Kidney (tissue), 14 donors: ENCODE results near the gene FERMT3. TPM values are rescaled to one million over a fixed set of nuclear protein-coding genes. Genes with fewer than 3 reads are reported as not detected.

ENCODE experiments used
- DNase-seq, 5 donors: peaks; one replicate each; pipeline ENCODE4 v3.0.0-alpha.2; 2013 to 2020
- FAIRE-seq: peaks from 2 replicates; lab custom pipeline; 2012; peaks lifted over from hg19 to GRCh38; lab: Jason Lieb, UNC
- H3K27ac ChIP-seq, 2 donors: one replicate each; pipeline ENCODE4 v1.7.0; 2013; ENCODE audit warnings: low read depth in 2 of 2, low read length in 2 of 2, inconsistent platforms in 1 of 2
- H3K27me3 ChIP-seq: one replicate; pipeline ENCODE4 v1.7.1; 2013; ENCODE audit warnings: low read length, inconsistent platforms; ENCODE audit not compliant: control insufficient read depth, insufficient read depth
- H3K36me3 ChIP-seq, 3 donors: one replicate each; pipeline versions ENCODE4 v1.7.0 to v1.7.1; 2013; ENCODE audit warnings: low read length in 3 of 3, control low read depth in 1 of 3, inconsistent platforms in 1 of 3; ENCODE audit not compliant: insufficient read depth in 3 of 3, control insufficient read depth in 2 of 3
- H3K4me1 ChIP-seq, 3 donors: one replicate each; pipeline versions ENCODE4 v1.7.0 to v1.7.1; 2013; ENCODE audit warnings: low read length in 3 of 3, inconsistent platforms in 1 of 3, low read depth in 1 of 3; ENCODE audit not compliant: control insufficient read depth in 2 of 3, insufficient read depth in 2 of 3
- H3K4me3 ChIP-seq, 3 donors: one replicate each; pipeline versions ENCODE4 v1.7.0 to v1.8.1; 2013; ENCODE audit warnings: low read length in 3 of 3, control low read depth in 1 of 3, inconsistent platforms in 1 of 3
- H3K9ac ChIP-seq, 3 donors: one replicate each; pipeline versions ENCODE4 v1.7.0 to v1.7.1; 2013; ENCODE audit warnings: low read length in 3 of 3, control low read depth in 1 of 3, inconsistent platforms in 1 of 3
- H3K9me3 ChIP-seq, 3 donors: one replicate each; pipeline versions ENCODE4 v1.7.0 to v1.7.1; 2013; ENCODE audit warnings: low read length in 3 of 3, control low read depth in 1 of 3, inconsistent platforms in 1 of 3; ENCODE audit not compliant: control insufficient read depth in 2 of 3, insufficient read depth in 1 of 3
- intact Hi-C: fragments of 100-400 bp; cut with DNase I; formaldehyde crosslinking; loops from one replicate; pipeline ENCODE4 v1.11.1; 2022
- polyA plus RNA-seq: library from polyadenylated mRNA; stranded (reverse); fragments of 350-450 nt; fragmentation: Illumina TruSeq; extraction: RNeasy Lipid Tissue Mini Kit (QIAGEN cat#74804); gene quantifications from one replicate; pipeline ENCODE4 v1.2.3, GENCODE V29; 2014; ENCODE audit warnings: low read depth, low replicate concordance; ENCODE audit not compliant: insufficient read depth
- total RNA-seq: library from RNA; stranded (reverse); fragmentation: NEBNext Ultra II Directional; extraction: Animal tissue kit (Norgen Biotek cat#: 25700); gene quantifications from one replicate; pipeline ENCODE4 v1.2.1, GENCODE V29; 2021
- TF ChIP-seq, protein P1 (sequence below): IDR thresholded peaks from 3 replicates; pipeline ENCODE4 v1.5.1; 2012; ENCODE audit warnings: mild to moderate bottlenecking, moderate library complexity, borderline replicate concordance; ENCODE audit not compliant: insufficient read depth; ENCODE audit errors: extremely low read depth
- donor health status: control.
- donor health status: control.
- donor health status: control.
- donor health status: control.
- donor health status: control.
- donor health status: DM: yes; HTN: yes; CAD: no.
- donor health status: Normal renal cell carcinoma (clear cell type).

FERMT3 gene
- total and polyA plus RNA-seq, 2 donors from 2014 or later = 11.8 to 36.3 TPM

DNA sequence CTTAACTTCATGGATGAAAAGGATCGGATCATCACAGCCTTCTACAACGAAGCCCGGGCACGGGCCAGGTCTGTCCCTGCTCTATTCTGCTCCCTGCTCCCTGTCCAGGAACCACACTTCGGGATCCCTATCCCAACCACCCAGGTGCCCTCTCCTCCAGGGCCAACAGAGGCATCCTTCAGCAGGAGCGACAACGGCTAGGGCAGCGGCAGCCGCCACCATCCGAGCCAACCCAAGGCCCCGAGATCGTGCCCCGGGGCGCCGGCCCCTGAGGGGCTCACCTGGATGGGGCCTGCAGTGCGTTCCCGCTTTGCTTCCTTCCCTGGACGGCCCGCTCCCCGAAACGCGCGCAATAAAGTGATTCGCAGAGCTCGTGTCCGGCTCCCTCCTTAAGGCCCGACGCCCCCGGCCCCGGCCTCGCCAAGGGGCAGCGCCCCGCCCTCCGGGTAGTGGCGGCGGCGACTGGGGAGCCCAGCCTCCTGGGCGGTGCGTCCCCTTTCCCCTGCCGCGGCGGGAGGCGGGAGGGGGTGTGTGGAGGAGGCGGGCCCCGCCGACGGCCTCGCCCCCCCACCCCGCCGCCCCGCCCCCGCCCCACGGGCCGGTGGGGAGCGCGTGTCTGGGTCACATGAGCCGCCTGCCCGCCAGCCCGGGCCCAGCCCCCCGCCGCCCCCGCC, 27.5 kb downstream of the FERMT3 start, which contains the start of gene VEGFB:
Gene VEGFB (plus strand): TSS at position 672 of the 674 bp plus-strand sequence. CDS start 250 bp downstream, outside the sequence.
- peaks cover 0 to 35% (median 31%) of the 10 kb centered on the region in 3 donors for H3K4me1 ChIP-seq

DNA sequence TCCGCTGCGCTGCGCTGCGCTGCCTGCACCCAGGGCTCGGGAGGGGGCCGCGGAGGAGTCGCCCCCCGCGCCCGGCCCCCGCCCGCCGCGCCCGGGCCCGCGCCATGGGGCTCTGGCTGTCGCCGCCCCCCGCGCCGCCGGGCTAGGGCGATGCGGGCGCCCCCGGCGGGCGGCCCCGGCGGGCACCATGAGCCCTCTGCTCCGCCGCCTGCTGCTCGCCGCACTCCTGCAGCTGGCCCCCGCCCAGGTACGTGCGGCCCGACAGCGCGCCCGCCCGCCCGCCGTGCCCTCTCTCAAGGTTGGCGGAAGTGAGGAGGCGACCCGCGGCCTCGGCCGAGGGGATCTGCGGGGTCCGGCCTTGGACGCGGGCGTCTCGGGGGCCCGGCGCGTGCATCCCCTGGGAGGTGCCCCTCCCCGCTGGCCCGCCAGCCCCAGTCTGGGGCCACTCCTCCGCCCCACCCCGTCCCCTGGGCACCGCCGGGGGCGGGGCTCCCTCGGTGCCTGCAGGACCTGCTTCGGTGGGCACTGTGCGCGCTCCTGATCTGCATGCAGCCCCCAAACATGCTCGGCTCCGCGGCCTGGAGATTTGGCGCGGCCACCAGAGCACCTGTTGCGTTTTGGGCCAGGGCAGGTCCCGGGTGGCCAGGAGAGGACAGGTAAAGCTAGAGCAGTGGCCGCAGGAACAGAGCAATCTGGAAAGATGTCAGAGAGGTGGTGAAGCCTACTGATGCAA, 28.3 kb downstream of the FERMT3 start:
- peak overlapping the region; percentile 86 for H3K27ac ChIP-seq
- FAIRE-seq (no peak), DNase-seq (peak in 4 of 5 donors; percentile 66 to 84 (median 74))
- TF ChIP-seq, protein P1, sequence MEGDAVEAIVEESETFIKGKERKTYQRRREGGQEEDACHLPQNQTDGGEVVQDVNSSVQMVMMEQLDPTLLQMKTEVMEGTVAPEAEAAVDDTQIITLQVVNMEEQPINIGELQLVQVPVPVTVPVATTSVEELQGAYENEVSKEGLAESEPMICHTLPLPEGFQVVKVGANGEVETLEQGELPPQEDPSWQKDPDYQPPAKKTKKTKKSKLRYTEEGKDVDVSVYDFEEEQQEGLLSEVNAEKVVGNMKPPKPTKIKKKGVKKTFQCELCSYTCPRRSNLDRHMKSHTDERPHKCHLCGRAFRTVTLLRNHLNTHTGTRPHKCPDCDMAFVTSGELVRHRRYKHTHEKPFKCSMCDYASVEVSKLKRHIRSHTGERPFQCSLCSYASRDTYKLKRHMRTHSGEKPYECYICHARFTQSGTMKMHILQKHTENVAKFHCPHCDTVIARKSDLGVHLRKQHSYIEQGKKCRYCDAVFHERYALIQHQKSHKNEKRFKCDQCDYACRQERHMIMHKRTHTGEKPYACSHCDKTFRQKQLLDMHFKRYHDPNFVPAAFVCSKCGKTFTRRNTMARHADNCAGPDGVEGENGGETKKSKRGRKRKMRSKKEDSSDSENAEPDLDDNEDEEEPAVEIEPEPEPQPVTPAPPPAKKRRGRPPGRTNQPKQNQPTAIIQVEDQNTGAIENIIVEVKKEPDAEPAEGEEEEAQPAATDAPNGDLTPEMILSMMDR = no peak
- H3K27me3 ChIP-seq = no peaks in the 10 kb centered on the region
- H3K4me1 ChIP-seq = peaks cover 0 to 32% (median 25%) of the 10 kb centered on the region in 3 donors
- H3K9ac ChIP-seq = peak overlapping the region in 2 of 3 donors; percentile 4 to 30
- H3K36me3 ChIP-seq = peaks cover 0 to 9% (median 8%) of the 10 kb centered on the region in 3 donors
- H3K9me3 ChIP-seq = no peaks in the 10 kb centered on the region
- intact Hi-C loops = no loop called here
- peak overlapping the region; percentile 37 to 70 (median 44) for H3K4me3 ChIP-seq

More for the DNA sequence above, 27.5 kb downstream of the FERMT3 start, which contains the start of gene VEGFB:
- peak; percentile 67 to 92 (median 84) for DNase-seq
- Histone ChIP-seq H3K9me3 (no peaks in the 10 kb centered on the region), H3K9ac (peak within 1 kb of the TSS; percentile 10 to 81 (median 71)), H3K27me3 (no peaks in the 10 kb centered on the region), H3K36me3 (peaks cover 0 to 9% (median 8%) of the 10 kb centered on the region in 3 donors), H3K27ac (peak within 1 kb of the TSS; percentile 86), H3K4me3 (peak within 1 kb of the TSS; percentile 56 to 70 (median 62))
- TF ChIP-seq, protein P1 = no peak
- intact Hi-C loops = no loop called here
- no peak for FAIRE-seq

DNA sequence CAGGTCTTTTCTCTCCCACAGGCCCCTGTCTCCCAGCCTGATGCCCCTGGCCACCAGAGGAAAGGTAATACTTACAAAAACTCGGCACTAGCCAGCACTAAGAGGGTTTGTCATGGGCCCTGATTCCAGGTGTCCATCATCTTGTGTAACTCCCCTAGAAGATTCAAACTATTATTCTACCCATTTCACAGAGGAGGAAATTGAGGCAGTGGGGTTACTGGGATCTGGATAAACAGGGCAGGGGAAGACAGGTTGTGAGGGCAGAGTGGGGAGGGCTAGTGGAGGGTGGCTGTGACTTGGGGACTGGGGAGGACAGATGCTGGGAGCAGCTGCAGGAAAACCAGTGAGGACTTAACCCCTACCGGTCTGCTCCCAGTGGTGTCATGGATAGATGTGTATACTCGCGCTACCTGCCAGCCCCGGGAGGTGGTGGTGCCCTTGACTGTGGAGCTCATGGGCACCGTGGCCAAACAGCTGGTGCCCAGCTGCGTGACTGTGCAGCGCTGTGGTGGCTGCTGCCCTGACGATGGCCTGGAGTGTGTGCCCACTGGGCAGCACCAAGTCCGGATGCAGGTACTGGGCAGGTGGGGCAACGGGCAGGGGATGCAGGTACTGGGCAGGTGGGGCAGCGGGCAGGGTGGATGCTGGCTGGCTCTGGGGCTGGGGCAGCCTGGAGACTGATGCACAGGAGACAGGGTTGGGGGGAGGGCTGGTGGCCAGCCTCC, 29.1 kb downstream of the FERMT3 start:
- intact Hi-C loops = no loop called here
- TF ChIP-seq, protein P1 = no peak
- peak overlapping the region; percentile 37 to 70 (median 44) for H3K4me3 ChIP-seq
- H3K4me1 ChIP-seq = peaks cover 0 to 40% (median 33%) of the 10 kb centered on the region in 3 donors
- peak overlapping the region in 1 of 2 donors; percentile 86 for H3K27ac ChIP-seq
- peak overlapping the region in 2 of 3 donors; percentile 4 to 30 for H3K9ac ChIP-seq
- peak in 1 of 5 donors; percentile 85 for DNase-seq
- no peaks in the 10 kb centered on the region for H3K27me3 ChIP-seq
- H3K36me3 ChIP-seq = peaks cover 0 to 9% (median 8%) of the 10 kb centered on the region in 3 donors
- FAIRE-seq = no peak
- H3K9me3 ChIP-seq = no peaks in the 10 kb centered on the region
